HG03565 (cell line): ENCODE data around the gene FGF8.
A peak's percentile ranks its signal among the peaks of the same experiment; 100 is the strongest.
"Not testable (repeated sequence)": the region's sequence is repeated elsewhere in the genome, so short reads cannot be mapped to it uniquely, and the experiment has no call there.

Experiments used
- ATAC-seq: cut with Tn5 transposase; IDR thresholded peaks from one replicate; pipeline ENCODE4 v1.9.1; 2021; ENCODE audit warnings: mild to moderate bottlenecking, moderate library complexity; ENCODE audit not compliant: unreplicated experiment

The FGF8 gene

GRCh38 chr10:101775273-101776160, at the start of gene FGF8:
FGF8 (minus strand) TSS chr10:101776114; CDS start chr10:101775900, 214 bp downstream.
- no peak for ATAC-seq

DNA sequence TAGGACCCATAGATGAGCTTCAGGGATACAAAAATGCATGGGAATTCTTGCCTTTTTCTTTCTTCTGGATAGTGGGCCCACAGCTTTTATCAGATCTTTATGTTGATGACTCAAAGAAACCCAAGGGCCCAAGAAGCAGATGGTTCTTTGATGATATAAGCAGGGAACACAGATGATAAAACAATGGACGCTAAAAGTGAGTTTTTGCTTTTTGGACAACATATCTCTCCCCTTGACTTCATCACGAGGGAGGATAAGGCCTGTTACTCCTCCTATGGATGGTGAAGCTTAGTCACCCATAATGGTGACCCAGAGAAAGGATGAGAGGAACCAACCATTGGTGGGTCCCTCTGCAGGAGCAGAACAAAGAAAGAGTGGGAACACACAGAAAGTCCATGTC, 48.8 kb upstream of the FGF8 start:
- ATAC-seq = no peak

DNA sequence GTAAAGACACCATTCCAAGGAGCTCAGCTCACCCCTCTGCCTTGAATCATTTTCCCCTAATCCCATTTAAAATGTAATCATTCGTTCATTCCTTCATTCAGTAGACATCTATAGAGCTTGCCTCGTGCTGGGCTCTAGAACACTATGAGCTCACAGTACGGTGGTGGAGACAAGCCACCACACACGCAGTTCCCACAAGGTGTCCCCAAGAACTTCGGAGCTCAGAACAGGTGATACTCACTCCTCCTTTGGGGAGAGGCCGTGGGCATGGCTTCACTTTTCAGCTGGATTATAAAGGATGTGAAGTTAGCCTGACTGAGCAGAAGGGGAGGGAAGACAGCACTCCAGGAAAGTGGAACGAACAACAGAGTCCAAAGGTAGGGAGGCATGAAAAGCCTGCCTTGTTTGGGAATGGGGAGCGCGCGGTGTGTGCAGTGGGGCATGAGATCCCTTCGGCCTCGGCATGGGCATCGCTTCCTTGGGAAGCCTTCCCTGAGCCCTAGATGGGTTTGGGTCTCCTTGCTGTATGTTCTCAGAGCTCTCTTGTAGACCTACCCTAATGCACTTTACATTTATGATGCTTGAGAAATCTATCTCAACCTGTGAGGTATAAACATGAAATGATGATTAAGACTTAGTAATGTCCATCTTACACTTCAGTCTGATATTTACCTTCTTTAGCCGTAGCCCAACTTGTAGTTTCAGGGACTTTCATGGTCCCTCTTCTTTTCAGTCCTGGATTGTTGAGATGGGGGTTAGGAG, 43.1 kb upstream of the FGF8 start:
- ATAC-seq = peak; percentile 6

DNA sequence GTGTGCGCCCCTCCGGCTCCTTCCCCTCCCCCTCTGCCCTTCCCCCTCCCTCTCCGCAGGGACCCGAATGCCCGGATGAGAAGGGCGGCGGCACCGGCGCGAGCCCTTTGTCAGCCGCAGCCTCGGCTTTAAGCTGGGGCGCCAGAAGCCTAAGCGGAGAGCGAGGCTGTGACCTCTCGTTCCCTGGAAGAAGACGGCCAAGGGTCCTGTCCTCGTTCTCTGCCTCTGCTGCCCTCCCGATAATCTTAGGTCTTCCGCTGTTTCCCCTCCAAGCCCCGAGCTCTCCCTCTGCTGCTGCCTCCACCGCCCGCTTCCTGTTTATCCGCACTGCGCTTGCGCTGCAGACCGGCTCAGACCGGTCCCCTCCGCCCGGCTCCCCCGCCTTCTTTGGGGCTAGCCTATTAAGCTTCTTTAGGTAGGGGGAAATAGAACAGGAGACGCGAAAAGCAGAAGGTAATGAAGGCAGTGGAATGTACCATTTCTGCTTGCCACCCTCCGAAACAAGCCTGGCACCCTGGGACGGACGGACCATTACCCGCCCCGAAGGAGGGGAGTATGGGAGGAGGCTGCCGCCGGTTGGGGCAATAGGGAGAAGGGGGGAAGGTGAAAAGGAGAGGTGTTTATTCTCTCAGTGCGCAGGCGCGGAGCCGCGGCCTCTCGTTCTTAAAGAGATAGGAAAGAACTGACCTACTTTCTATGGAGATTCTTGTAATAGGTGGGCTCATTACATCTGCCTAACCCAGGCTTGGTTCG, 42.4 kb upstream of the FGF8 start, which contains the start of gene OGA:
TSS of gene OGA (minus strand) at position 326 of the 753 bp plus-strand sequence. CDS start 422 bp downstream, outside the sequence.
- peak; percentile 81 for ATAC-seq

DNA sequence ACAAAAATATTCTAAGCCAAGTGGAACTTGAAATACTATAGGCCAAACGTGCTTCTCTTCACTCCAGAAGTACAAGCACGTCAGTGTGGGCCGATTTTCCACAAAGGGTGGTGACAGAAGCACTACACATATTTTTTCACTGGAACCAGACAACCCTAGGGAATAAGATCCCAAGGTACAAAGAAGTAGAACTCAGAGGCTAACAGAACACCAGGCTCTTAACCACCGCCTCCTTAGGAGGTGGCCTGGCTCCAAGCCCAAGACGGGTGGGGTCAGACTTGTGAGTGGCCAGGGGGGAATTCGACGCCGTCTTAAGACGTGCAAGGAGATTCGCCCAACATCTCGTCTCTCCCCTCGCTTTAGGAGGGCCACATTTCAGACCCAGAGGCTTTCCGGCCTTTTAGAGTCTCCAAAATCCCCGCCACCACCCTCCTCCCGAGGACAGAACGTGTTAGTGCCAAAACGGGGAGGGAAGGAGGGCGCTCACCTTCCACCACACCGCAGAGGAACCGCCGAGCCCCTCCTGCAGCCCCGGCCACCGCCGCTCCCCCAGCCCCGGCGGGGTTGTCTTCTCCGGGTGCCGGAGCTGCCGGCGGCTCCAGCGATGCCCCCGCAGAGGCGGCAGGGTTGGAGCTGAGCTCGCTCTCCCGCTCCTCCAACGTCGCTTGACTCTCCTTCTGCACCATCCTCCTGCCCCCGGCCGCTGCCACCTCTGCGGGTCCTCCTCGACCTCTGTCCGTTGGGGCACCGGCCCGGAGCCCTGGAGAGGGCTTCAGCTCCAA, 41.6 kb upstream of the FGF8 start:
- no peak for ATAC-seq

DNA sequence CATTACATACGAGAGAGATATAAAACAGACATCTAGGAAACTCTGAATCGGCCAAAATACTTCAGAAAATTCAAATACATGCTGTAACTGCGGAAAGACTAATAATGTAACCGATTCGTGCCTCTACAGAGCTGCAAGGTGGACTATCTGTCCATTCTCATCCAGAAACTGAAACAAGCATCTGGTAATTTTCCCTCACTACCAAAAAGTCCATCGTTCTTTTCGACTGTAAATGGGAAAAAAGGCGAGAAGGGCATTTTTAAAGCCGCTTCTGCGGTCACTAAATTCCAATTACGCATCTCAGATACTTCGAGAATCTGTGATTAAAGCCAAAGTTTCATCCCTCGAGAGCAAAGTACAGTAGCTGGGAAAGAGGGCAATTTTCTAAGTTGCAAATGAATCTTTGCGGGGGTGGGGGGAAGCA, 41.0 kb upstream of the FGF8 start:
- no peak for ATAC-seq

DNA sequence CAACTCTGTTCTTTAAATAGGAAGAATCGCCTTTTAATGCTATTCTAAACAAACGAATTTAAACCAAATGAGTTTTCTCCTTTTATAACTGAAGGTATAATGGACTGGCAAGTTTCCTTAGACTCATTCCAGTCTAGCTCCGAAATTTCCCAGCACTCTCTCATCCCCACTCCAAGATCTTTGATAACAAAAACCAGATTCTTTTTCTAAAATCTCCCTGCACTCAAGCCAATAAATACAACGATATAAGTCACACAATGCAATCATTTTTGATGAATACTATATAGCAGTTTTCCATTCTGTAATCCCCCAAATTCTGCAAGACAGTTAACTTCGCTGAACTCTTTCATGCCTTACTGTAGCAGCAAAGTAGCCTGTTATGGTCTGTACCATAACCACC, 40.5 kb upstream of the FGF8 start:
- no peak for ATAC-seq

- ATAC-seq = no peak
Observed at GRCh38 chr10:101814466-101815071, 38.7 kb upstream of the FGF8 start.

- no peak for ATAC-seq
Observed at GRCh38 chr10:101812606-101813005, 36.7 kb upstream of the FGF8 start.

DNA sequence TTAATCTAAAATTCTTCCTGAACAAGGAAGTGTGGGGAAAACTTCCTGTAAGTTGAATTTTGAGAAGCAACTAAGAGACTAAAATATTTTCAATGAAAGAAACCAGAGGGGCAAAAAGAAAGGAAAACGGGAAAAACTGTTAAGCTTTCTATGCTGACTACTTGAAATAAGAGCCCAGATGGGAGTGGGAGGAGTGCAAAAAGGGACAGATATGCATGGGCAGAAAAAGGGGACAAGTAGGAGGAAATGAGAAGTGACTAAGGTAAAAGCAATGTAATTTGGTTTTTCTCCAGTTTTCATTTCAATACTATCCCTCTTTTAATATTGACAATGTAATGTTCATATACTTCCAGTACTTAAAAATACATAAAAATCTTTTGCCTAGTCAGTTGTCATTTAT, 31.2 kb upstream of the FGF8 start:
- no peak for ATAC-seq

GRCh38 chr10:101803511-101803910, 27.6 kb upstream of the FGF8 start:
- no peak for ATAC-seq

GRCh38 chr10:101797403-101798059, 21.6 kb upstream of the FGF8 start:
- no peak for ATAC-seq

DNA sequence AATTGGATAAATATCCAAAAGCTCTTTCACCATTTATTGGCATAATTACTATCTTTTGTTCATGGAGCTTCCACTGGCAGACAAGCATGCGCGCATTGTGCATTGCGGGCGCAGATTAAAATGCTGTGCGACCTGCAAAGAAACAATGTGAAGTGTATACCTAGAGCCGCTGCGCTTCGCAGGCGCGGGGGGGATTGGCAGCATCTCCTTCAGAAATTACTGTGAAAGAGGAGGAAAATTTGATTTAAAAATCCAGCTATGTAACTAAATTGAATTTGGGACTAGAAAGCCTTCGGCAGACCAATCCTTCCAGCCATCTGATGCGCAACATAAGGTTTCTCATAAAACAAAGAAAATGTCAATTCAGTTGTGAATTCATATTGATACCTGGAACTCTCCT, 17.6 kb upstream of the FGF8 start:
- no peak for ATAC-seq

DNA sequence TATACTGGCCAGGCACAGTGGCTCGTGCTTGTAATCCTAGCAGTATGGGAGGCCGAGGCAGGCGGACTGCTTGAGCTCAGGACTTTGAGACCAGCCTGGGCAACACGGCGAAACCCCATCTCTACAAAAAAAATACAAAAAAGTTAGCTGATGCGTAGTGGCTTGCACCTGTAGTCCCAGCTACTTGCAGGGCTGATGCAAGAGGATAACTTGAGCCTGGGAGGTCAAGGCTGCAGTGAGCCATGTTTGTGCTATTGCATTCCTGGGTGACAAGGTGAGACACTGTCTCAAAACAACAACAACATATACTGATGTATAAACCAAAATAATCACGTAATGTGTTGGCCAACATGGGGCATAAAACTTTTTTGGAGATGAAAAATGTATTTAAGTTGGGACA, 13.8 kb upstream of the FGF8 start:
- no peak for ATAC-seq

DNA sequence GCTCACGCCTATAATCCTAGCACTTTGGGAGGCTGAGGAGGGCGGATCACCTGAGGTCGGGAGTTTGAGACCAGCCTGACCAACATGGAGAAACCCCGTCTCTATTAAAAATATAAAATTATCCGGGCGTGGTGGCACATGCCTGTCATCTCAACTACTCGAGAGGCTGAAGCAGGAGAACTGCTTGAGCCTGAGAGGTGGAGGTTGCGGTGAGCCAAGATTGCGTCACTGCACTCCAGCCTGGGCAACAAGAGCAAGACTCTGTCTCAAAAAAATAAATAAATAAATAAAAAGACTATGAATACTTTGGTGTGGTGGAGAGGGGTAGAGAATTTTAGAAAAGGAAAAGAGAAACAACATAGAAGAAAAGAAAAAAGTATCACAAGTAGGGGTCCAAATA, 13.3 kb upstream of the FGF8 start:
- ATAC-seq = not testable (repeated sequence)

DNA sequence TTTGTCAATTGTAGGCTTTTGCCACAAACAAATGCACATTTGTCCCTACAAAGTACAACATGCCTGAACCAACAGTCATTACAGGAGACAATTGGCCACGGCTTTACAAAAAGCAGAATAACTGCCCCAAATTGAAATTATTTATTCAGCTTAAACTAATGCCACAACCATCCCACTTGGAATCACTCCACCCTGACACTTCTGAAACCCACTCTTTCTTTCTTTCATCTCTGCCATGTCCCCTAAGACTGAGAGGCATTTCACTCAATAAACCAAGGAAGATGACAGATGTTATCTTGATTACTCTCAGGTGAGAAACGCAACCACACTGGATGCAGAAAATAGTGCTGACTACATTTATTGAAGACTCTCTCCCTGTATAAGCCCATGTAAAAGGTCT, 9.9 kb upstream of the FGF8 start:
- no peak for ATAC-seq

GRCh38 chr10:101784558-101784957, 8.6 kb upstream of the FGF8 start:
- no peak for ATAC-seq

DNA sequence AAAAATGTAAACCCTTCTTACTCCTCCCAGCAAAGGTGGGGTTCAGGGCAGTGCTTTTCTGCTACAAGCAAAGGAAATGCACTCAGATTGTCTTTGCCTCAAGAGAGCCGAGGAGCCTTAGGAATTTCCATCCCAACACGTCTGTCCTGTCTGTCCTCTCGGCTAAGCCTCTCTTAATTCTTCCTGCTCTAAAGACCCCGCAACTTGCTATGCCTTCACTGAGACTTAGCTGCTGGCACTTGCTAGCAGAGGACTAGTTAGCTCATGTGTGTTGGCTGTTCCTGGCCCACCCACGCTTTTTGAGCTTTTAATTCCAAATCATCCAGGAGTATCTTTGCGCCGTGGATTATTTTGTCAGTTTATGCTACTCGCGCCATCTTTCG, 7.8 kb upstream of the FGF8 start:
- ATAC-seq = no peak
